Activated CD4-positive, alpha-beta T cell treated with anti-CD3 and anti-CD28 coated beads, Interleukin-2, amount 50 U/mL, for 48 hours (primary cell): ENCODE data around the gene PRLR.
A peak's percentile ranks its signal among the peaks of the same experiment; 100 is the strongest.

Experiments
- DNase-seq, 2 experiments: peaks; one replicate each; pipeline ENCODE4 v3.0.0-alpha.2; 2020

Gene PRLR

DNA sequence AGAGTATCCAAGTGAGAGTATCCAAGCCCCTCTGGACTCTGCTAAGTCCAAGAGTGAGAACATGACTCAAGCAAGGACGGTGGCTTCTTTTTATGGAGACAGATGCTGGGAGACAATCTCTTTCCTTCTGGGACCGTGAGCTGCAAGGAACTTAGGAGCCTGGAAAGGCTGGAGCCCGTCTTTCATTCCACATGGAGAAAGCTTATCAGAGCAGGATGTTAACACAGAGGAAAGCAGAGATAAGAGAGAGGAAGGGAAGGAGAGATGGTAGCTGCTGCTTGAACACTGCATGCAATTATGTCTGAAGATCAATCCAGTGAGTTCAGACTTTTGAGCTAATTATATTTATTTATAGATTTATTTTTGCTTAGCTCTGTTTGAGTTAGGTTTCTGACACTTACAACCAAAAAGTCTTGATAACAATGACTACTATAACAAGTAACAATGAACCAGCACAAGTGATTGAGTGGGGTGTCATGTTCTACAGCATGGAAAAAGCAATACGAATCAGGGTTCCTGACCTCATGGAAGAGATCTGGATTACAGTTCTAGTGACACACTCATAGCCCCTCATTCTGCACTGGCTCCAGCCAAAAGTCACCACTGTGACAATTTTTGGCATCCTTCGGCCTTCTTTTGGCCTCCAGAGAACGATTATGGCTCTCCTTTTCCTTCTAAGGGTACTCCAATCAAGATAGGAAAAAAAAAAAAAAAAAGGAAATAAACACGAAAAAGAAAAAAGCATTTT lies 71.5 kb downstream of the PRLR start:
- no peak for DNase-seq

DNA sequence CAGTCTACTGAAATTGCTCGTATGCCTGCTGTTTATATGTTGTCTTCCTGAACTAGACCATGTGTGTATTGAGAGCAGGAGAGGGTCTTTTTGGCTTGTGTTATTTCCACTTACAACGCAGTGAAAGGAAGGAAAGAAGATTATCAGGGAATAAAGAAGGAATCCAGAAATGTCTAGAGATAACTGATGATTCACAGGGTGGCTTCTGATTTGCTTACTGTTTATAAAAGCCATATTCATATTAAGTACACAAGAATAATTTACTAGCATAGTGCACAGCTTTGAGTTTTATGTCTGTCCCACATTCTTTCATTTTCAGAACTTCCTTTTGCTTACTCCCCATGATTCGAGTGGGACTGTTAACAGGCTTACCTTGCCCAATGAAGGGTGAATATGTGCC lies 72.1 kb downstream of the PRLR start:
- DNase-seq, result no peak

DNA sequence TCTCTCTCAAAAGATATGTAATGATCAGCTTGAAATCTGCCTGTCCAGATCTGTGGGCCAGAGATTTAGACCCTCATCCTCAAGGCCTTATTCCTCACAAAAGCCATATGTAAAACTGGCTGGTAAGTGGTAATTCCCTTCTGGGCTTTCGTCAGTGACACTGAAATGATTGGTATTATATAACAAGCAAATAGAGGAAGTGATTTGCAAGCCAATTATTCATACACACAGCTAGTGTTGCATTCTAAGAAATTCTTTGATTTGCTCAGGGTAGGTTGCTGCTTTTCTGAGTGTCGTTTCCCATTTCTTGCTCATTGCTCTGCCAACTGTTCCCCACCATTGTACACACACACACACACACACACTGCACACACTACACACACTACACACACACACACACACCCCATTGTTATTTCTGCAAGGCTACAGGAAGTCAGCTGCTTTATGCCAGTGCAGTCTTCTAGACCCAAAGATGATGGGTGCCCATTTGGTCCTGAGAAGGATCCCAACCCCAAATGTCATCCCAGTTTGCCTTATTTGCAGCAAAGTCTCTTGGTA lies 76.8 kb downstream of the PRLR start:
- DNase-seq, result no peak

DNA sequence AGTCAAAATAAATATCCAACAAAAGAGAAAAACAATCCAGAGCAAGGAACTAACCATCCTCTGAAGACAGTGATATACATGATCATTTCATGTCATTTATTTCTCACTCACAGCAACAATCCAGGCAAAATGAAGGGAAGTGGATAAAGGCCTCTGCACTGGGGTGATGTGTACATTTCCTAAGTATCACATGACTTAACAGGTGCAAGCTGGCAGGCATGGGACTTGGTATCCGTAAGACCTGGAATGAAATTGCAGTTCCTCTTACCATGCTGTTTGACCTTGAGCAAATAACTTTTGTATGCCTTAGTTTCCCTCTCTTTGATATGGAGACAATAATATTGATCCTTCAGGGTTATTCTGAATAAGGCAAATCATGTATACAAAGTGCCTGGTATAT lies 77.6 kb downstream of the PRLR start:
- no peak for DNase-seq

DNA sequence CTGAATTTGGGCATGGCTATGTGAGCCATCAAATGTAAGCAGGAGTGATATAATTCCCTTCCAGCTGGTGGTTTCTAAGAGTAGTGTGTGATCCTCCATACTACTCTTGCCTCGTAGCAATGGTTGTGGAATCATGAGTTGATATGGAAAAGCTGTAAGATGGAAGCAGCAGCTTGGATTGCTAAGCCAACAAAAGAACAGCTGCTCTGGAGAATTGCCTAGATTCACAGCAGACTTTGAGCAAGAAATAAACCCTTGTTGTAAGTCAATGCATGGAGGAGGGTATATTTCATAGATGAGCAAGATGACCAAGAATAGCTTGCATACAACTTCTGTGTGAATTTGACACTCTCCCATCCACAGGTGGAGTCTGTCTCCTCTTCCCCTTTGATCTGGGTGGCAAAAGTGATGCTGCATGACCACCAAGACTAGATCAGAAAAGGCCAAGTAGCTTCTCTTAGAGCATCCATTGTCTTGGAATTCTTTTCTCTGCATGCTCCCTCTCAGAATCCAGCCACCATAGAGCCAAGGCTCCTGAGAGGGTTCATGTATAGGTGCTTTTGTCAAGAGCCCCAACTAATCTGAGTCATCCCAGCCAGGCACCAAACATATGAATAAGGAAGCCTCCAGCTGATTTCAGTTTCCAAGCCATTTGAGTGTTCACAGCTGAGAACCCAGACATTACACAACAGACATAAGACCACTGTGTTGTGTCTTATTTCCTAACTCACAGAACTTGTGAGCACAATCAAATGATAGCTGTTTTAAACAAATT lies 79.0 kb downstream of the PRLR start:
- DNase-seq, result no peak

DNA sequence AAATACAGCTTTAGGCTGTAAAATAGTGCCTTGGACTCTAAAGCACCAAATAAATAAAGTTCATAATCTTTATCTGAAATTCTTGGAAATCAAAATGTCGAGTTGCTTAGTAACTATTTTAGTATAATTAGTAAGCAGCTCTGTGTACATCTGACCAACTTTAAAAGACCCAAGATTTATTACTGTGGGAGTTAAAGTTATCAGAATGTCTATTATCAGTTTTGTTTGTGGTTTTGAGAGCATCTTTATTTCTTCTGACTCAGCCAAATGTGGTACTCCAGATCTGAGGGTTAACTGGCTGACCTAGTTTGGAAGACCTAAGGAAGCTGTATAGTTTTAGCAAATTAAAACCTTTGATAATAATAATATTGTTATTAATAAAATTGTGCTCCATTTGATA lies 81.2 kb downstream of the PRLR start:
- DNase-seq, result no peak

DNA sequence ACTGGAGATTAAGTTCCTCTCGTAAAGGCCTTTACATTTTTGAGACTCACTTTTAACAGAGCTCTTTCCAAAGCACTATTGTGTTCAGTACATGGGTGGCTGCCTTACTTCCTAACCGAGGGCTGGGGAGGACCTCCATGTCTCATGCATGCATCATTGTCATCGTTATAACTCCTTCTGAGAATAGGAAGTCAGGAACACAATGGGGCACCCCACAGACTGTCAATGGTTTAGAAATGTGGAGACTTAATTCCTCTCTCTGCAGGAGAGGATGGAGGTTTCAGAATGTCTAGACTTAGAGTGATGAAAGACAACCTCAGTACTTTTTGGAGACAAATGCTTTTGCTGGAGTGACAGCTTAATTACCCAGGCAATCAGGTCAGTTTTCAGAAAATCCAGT lies 83.9 kb downstream of the PRLR start:
- no peak for DNase-seq

DNA sequence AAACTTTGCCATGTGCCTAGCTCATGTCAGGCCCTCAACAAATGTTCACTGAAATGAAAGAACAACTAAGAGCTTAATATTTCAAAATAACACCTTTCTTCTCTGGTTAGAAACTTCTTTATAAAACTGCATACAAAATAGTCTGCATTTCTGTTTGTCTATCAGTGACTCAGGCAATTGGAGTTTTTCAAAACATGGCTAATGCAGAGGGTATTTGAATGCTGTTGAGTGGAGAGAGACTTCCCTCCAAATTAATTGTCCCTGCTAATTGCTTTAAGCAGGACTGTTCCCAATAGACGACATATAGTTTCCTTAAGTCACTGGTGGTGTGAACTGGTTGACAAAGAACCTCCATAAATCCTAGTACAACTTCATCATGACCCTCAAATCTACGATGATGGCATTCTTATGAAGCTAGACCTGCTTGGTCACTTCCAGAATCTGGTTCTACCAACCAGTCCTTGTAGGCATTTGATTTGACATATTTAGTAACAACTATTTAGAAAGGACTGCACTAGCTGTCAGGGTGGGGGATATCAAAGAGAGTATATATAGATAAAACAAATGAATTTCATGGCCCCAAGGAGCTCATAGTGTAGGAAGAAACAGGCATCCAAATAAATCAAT lies 84.5 kb downstream of the PRLR start:
- no peak for DNase-seq

DNA sequence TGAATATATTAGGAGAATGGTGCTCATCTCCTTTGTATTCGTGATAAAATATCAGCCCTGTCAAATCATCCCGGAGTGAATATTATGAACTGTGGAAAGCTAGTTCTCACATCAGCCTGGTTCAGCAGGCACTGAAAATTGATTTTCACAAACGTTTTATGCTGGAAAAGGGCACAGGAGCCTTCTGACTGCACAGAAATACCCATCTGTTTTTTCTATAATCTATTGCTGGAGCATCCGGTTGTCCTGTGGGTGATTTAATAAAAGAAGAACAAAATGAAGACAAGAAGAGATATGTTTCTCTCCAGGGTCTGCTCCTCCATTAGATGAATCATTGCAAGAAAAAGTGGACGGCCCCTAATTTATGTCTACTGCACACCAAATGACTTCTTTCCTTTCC lies 85.3 kb downstream of the PRLR start:
- DNase-seq, result no peak

DNA sequence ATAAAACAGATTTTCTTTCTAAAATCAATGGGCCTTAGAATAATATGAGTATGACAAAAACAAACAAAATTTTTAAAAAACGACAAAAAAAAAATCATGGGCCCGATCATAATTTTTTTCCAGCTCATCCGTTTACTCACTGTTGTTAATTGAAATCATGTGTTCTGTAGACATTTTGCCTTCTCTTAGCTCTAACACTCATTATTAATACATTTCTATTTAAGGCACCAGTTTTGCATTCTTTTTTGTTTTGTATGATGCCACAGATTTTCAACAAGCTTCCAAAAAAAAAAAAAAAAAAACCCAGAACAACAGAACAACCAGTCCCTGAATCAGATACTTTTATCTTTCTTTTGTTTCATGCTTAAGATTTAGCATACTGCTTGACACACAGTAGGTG lies 86.4 kb downstream of the PRLR start:
- no peak for DNase-seq

DNA sequence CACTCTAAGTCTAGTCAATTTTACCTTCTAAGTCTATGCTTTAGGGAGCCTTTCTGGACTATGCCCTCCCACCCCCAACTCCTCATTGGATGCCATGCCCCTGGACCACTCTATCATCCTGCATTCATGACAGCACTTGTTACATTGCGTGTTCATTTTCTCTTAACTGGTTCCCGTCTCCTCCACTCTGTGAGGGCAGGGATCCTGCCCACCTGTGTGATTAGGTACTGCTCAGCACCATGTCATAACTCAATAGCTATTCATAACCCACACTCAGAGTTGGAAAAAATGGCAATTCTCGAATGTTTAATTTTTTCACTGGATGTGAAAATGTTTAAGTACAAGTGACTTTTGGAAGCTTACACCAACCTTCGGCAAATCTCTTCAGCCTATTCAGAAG lies 88.5 kb downstream of the PRLR start:
- DNase-seq, result no peak

DNA sequence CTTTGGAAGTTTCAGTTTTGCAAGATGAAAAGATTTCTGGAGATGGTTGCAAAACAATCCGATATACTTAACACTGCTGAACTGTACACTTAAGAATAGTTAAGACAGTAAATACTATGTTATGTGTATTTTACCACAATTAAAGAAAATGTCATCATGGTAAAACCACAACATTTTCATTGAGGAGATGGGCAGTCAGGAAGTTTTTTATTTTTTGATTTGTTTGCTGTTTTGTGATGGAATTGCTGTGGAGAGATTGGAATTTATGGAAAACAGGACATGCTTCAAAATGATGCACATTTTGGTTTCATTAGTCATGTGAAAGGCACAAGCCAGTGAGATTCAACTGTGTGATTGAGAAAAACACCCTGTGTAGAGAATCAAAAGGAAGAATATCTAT lies 92.1 kb downstream of the PRLR start:
- no peak for DNase-seq

DNA sequence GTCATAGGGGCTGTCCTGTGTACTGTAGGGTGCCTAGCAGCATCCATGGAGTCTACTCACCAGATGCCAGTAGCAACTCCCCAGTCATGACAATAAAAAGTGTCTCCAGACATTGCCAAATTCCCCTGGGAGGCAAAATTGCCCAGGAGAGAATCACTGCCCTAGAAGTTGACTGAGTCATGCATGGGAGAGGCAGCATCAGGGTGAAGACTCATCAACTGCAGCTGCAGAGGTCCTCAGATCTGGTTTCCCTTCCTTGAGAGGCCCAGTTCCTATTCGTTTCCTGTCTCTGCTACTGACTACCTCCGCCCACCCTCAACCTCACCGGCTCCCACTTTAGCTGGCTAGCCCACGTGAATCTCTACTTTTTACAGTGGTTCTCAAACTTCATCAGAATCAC lies 93.9 kb downstream of the PRLR start:
- no peak for DNase-seq

DNA sequence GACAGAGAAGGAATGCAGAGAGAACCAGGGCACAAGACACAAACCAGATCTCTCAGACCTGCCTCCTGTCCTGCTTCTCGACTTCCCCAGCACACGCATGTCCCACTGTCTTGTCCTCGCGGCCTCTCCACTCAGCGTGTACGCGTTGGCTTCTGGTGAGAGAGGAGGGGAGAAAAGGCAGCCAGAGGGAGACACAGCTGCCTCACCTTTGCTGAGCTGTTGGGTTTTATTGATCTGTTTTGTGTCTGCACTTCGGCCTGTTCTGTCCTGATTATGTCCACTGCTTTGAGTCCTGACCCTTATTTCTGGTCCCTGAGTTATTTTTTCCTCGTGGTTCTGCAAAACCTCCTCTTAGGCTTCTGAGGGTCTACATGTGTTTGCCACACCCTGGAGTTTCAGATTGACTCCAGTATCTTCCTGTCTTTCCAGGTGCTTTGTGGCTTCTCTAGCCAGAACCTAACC lies 95.0 kb downstream of the PRLR start:
- no peak for DNase-seq

DNA sequence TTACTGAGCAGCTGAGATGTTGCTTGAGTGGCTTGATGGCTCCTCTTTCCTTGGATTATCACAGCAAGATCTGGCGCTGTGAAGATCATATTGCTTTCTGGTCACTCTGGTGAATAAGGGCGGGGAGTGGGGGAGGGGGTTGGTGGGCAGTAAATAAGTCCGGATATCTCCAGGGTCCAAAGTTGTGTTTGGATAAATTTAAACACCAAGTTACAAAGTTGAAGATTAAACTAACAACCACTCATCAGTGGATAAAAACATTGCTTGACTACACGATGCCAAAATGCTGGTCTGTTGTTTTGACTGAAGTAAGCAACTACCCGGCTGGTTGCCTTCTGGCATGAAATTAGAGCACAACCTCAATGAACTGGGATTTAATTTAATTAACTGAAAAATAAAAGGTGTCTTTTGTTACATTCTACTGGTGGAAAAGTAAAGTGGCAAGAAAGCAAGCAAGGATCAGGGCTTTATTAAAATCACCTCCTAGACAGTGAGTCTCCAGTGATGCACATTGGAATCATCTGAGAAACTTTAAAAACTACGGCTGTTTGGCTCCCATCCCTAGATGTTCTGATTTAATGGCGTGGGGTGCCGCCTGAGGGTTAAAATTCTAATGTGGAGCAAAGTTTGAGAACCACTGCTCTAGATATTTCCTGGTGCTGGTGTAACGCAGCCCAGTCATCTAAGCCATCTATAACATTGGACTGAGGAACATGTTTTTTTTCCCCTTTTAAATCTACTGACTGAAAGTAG lies 95.8 kb downstream of the PRLR start:
- DNase-seq, result no peak

DNA sequence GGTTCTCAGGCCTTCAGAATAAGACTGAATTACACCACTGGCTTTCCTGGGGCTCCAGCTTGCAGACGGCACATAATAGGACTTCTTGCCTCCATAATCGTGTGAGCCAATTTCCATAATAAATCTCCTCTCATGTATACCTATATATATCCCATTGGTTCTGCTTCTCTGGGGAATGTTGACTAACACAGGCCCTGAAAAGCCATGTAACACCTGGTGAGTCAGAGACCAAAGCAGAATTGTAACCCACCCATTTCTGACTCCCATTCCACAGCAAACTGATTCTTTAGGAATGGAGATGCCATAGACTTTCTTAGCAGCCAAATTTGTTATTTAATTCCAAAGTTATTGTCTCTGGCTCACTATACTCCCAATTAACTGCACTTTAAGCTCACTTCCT lies 97.1 kb downstream of the PRLR start:
- DNase-seq, result no peak

DNA sequence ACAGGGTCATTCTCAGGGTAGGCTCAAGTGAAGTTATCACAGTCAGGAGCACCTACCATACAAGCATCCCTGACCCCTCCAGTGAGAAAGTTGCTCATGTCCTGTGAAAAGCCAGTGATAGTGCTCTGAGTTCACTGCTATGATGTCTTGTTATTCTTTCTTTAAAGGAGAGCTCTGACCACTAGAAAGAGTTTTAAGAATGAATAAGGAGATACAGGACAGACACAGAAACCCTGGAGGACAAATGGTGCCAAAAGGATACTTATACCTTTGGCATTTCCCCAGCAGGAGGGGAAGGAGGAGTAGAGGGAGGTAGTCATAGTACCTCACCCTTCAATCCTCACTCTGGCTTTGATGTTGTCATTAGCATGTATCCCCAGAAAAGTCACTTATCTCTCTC lies 98.6 kb downstream of the PRLR start:
- no peak for DNase-seq

DNA sequence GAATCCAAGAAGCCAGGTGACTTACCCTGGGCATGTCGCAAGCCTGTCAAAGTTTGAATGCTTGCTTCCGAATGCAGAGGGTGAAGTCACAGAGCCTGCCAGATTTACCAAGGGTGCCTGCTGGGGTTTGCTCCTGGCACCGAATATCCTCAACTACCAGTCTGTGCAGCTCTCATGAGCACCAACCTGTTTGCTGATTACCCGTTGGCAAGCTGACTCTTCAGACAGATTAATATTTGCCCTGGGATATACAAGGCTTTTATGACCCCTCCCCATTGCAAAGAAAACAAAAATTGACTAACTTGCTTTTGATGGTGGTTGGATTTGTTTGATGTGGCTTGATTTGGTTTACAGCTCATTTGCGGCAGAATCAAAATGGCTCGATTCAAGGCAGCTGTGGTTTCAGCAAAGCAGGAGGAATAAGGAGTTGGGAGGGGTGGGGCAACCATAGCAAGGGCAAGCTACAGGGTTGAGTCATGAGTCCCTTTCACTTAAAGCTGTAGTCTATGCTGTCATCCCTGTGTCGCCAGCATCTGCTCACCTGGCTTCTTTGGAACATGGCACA lies 100.3 kb downstream of the PRLR start:
- peak; percentile 51 to 64 for DNase-seq

DNA sequence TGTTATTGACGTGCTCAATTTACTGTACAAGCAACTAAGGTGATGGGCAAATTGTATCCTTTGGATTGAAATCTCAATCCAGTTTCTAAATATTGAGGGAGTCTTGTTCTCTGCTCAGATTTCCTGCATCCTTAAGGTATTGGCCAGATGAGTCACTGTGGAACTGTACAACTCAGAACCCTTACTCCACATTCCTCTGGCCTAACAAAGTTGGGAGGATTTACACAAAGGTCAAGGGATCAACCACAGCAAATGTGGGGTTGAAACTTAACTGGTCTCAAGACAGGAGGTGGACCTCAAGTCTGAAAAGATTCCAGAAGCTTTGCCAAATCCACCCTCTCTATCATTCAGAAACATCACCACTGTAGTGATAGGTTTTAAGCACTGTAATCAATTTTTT lies 101.0 kb downstream of the PRLR start:
- no peak for DNase-seq

DNA sequence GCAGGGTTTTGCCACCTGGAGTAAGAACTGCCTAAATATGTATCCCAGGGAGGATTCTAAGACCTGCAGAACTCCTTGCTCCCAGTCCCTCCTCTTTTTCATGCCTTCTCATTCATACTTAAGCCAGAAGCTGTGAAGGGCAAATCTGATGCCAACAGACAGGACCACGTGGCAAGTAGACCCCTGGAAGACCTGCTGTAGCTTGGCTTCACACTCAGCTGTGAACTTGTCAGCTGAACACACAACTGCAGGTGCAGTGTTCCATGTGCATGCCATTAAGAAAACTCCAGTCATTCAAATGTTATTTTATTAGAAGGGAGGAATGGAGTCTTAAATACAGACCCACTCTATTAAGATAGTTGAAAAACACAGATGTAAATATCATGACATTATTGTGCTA lies 103.3 kb downstream of the PRLR start:
- no peak for DNase-seq

DNA sequence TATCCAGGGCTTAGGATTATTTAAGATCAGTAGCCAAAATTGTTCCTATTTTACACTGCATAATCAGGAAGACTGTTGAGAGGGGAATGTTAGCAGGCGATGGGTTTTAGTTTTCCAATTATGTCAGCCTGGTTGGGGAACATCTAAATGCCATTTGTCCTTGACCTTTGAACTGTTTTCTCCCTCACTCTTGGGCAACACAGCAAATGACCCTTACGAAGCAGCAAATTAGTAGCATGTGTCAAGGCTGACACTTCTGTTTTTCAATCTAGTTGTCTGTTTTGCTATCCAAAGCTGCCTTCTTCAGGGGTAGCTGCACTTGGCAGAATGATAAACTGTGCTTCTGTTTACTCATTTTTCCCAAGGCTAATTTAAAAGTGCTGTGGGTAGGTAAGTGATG lies 104.5 kb downstream of the PRLR start:
- DNase-seq, result no peak

DNA sequence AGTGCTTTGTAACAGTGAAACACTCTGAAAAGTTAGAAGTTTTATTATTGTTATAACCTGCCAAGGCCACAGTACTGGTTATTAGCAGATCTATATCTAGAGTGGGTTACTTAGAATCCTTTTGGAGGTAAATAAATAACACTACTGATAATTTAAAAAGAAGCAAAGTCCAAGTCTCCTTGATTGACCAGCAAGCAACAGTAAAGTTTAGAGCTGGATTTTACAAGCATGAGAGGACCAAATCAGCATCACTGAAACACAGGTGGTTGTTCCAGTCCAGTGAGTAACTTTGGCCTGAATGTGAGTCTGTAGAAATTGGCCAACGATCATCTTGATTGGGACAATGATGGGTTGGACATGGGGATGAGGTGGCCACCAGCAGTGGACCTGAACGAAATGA lies 105.4 kb downstream of the PRLR start:
- DNase-seq, result no peak

DNA sequence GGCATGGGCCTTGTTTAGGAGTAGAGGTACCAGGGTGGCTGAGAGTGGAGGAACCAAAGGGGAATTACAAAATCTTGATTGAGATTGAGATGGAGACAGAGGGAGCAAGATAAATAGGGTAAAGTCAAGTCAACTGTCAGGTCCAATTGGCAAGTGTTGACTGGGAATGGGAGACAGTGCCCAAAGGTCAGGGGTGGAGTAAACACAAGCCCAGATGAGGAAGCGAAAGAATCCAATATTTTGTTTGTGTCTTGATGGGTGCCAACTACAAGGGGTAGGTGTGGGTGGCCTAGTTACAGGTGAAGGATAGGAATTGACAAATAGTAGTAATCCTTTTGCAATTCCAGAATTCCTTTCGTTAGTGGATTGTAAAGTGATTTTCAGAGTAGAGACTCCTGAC lies 107.5 kb downstream of the PRLR start:
- no peak for DNase-seq
